GM18526 (cell line): ENCODE data around the gene LRP1.

Experiments
- POLR2A ChIP-seq: IDR thresholded peaks from 3 replicates; pipeline ENCODE4 v1.6.1; 2011; ENCODE audit not compliant: insufficient read length; ENCODE audit errors: extremely low read depth

Gene LRP1

GRCh38 chr12:57118711-57119271 lies 9.5 kb upstream of the LRP1 start:
- TF ChIP-seq POLR2A, result no peak

GRCh38 chr12:57119294-57120085 lies 8.8 kb upstream of the LRP1 start:
- no peak for TF ChIP-seq POLR2A

- TF ChIP-seq POLR2A, result no peak
These were observed 4.5 kb upstream of the LRP1 start for GRCh38 chr12:57123813-57124212.

- TF ChIP-seq POLR2A, result no peak
These were observed 3.9 kb upstream of the LRP1 start for GRCh38 chr12:57124261-57124877.

- no peak for TF ChIP-seq POLR2A
These were observed 2.2 kb upstream of the LRP1 start for GRCh38 chr12:57126061-57126460.

GRCh38 chr12:57126561-57126960 lies 1.7 kb upstream of the LRP1 start:
- no peak for TF ChIP-seq POLR2A

- TF ChIP-seq POLR2A, result no peak
These were observed 1.1 kb upstream of the LRP1 start for GRCh38 chr12:57127101-57127725.

GRCh38 chr12:57128519-57129247 lies 400 bp downstream of the LRP1 start:
- TF ChIP-seq POLR2A, result no peak

GRCh38 chr12:57129321-57129842 lies 1.1 kb downstream of the LRP1 start:
- TF ChIP-seq POLR2A, result no peak

GRCh38 chr12:57129889-57130288 lies 1.6 kb downstream of the LRP1 start:
- no peak for TF ChIP-seq POLR2A

GRCh38 chr12:57130941-57131340 lies 2.7 kb downstream of the LRP1 start:
- TF ChIP-seq POLR2A, result no peak

GRCh38 chr12:57131896-57132744 lies 3.8 kb downstream of the LRP1 start:
- TF ChIP-seq POLR2A, result no peak

- TF ChIP-seq POLR2A, result no peak
These were observed 4.8 kb downstream of the LRP1 start for GRCh38 chr12:57133013-57133569.

- no peak for TF ChIP-seq POLR2A
These were observed 5.6 kb downstream of the LRP1 start for GRCh38 chr12:57133916-57134315.
